GM23338 (cell line): ENCODE results near the gene SDHB. TPM values are rescaled to one million over a fixed set of nuclear protein-coding genes. Genes with fewer than 3 reads are reported as not detected.

Source experiments
- ATAC-seq: fragments of 200-7000 bp; cut with Tn5 transposase; 3 replicates; pipeline ENCODE4 v1.9.1; 2020
- DNase-seq: peaks from one replicate; pipeline ENCODE4 v3.0.0-alpha.2; 2015; ENCODE audit warnings: low spot score
- H2AFZ ChIP-seq: fragments of 200-600 bp; sonication (generic); 2 replicates; pipeline ENCODE4 v1.8.0; 2016; ENCODE audit warnings: antibody characterized with exemption, mild to moderate bottlenecking, moderate library complexity
- H3F3A ChIP-seq: fragments of 200-600 bp; sonication (generic); replicated peaks from 2 replicates; pipeline ENCODE4 v1.8.0; 2017; ENCODE audit warnings: antibody characterized with exemption, mixed run types, low read depth
- H3K27ac ChIP-seq: fragments of 200-600 bp; sonication (generic); 2 replicates; pipeline ENCODE4 v1.6.1; 2016; ENCODE audit warnings: low read depth
- H3K27me3 ChIP-seq: fragments of 200-600 bp; sonication (generic); 2 replicates; pipeline ENCODE4 v1.8.0; 2016; ENCODE audit warnings: mild to moderate bottlenecking, mixed run types, moderate library complexity; ENCODE audit not compliant: insufficient read depth
- H3K36me3 ChIP-seq: fragments of 200-600 bp; sonication (generic); 2 replicates; pipeline ENCODE4 v1.8.0; 2016; ENCODE audit warnings: mild to moderate bottlenecking; ENCODE audit not compliant: insufficient read depth
- H3K4me1 ChIP-seq: fragments of 200-600 bp; sonication (generic); 2 replicates; pipeline ENCODE4 v1.8.0; 2016; ENCODE audit warnings: mild to moderate bottlenecking, moderate library complexity; ENCODE audit not compliant: insufficient read depth
- H3K4me2 ChIP-seq: fragments of 200-600 bp; sonication (generic); 2 replicates; pipeline ENCODE4 v1.7.1; 2017; ENCODE audit warnings: mixed run types
- H3K4me3 ChIP-seq: fragments of 200-600 bp; sonication (generic); 2 replicates; pipeline ENCODE4 v1.6.1; 2016; ENCODE audit warnings: mixed run types
- H3K79me2 ChIP-seq: fragments of 200-600 bp; sonication (generic); replicated peaks from 2 replicates; pipeline ENCODE4 v1.8.0; 2017; ENCODE audit warnings: mild to moderate bottlenecking; ENCODE audit not compliant: insufficient read depth
- H3K9me2 ChIP-seq: fragments of 200-600 bp; sonication (generic); 2 replicates; pipeline ENCODE4 v1.8.0; 2017; ENCODE audit not compliant: insufficient read depth
- H4K20me1 ChIP-seq: fragments of 200-600 bp; sonication (generic); replicated peaks from 2 replicates; pipeline ENCODE4 v1.8.0; 2017; ENCODE audit warnings: mild to moderate bottlenecking; ENCODE audit not compliant: insufficient read depth
- H3K27ac Mint-ChIP-seq: 2 replicates; pipeline ENCODE4 v1.8.0; 2020; ENCODE audit warnings: inconsistent platforms, mild to moderate bottlenecking, moderate library complexity, mixed read lengths
- H3K27me3 Mint-ChIP-seq: 3 replicates; pipeline ENCODE4 v1.8.0; 2022; ENCODE audit warnings: low read depth, mild to moderate bottlenecking, moderate library complexity, mixed read lengths, inconsistent platforms; ENCODE audit not compliant: insufficient read depth, poor library complexity
- H3K36me3 Mint-ChIP-seq: 3 replicates; pipeline ENCODE4 v1.8.0; 2021; ENCODE audit warnings: low read depth, mild to moderate bottlenecking, inconsistent platforms, moderate library complexity, mixed read lengths
- H3K4me1 Mint-ChIP-seq: 3 replicates; pipeline ENCODE4 v1.8.0; 2020; ENCODE audit warnings: mild to moderate bottlenecking, inconsistent platforms, mixed read lengths
- H3K4me3 Mint-ChIP-seq: 3 replicates; pipeline ENCODE4 v1.8.0; 2021; ENCODE audit warnings: moderate library complexity, mild to moderate bottlenecking, inconsistent platforms, mixed read lengths
- H3K9me3 Mint-ChIP-seq: 3 replicates; pipeline ENCODE4 v1.8.0; 2020; ENCODE audit warnings: moderate library complexity, mild to moderate bottlenecking, inconsistent platforms, mixed read lengths
- POLR2AphosphoS5 ChIP-seq: IDR thresholded peaks from 2 replicates; pipeline ENCODE4 v1.6.1; 2016; ENCODE audit warnings: antibody characterized with exemption, low read depth
- ZNF462 ChIP-seq: fragments of 250-450 bp; sonication (Bioruptor Pico); IDR thresholded peaks from 2 replicates; pipeline ENCODE4 v1.5.0; 2020; ENCODE audit warnings: mild to moderate bottlenecking, moderate library complexity
- polyA plus RNA-seq: library from polyadenylated mRNA; unstranded; fragments of >200 nt; fragmentation: Nextera tagmentation; extraction: Ambion mirVana; gene quantifications from 2 replicates; pipeline ENCODE4 v1.2.1, GENCODE V29; 2016
- total RNA-seq: library from RNA; depleted of rRNA; stranded (reverse); fragments of >200 nt; shearing (Covaris generic); gene quantifications from 2 replicates; pipeline ENCODE4 v1.2.3, GENCODE V29; 2014

SDHB gene
- total and polyA plus RNA-seq, 2 experiments from 2014 or later = 72.8 to 112 TPM

DNA sequence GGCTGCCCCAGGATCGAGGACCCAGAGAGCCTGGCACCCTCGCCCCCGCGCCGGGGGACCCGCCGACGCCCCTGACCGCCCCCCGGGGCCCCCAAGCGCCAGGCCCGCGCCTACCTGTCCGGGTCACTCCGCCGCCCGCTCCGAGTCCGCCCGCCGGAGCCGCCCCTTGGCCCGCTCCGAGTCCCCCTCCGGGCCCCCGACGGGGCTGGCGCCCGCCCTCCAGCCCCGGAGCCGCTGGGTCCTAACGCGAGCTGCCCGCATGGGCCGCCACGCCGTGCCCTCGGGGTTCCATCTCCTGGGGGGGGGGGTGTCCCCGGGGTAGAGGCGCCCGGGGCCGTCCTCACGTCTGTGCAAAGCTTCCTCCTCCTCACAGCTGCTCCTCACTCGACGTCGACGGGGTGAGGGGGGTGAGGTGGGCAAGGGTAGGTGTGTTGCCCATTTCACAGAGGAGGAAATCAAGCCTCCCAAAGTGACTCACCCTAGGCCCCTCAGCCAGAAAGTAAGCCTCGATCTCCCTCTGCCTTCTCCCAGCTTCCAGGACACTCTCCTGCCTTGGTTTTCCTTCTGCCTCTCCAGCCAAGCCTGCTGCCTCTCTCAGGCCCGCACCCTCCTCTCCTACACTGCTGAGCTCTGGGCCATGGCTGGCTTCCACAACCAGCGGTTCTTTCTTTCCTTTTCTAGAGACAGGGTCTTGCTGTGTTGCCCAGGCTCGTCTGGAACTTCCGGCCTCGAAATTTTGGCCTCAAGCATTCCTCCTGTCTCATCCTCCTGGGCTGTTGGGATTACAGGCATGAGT is 73.2 kb downstream of the SDHB start, which contains the start of gene MFAP2:
Gene MFAP2, minus strand, starts transcription at position 148 of the 796 bp plus-strand sequence. CDS start 2,347 bp downstream, outside the sequence.
- peak; percentile 72 for ATAC-seq
- Mint-ChIP-seq H3K36me3 (peaks cover 19% of the 10 kb centered on the region), H3K27ac (0 out of 2 replicates have a peak within 1 kb of the TSS, but pooled peaks have one; percentile 23), H3K4me3 (peak within 1 kb of the TSS; percentile 86), H3K9me3 (no peaks in the 10 kb centered on the region; the same call in 2 of the 3 replicates), H3K27me3 (peaks cover 28% of the 10 kb centered on the region), H3K4me1 (peaks cover 40% of the 10 kb centered on the region)
- DNase-seq = peak; percentile 78
- Histone ChIP-seq H3K4me3 (peak within 1 kb of the TSS; percentile 88), H3K36me3 (no peaks in the 10 kb centered on the region), H2AFZ (peak within 1 kb of the TSS; percentile 90), H3F3A (peaks cover 15% of the 10 kb centered on the region; the same call in 1 of the 2 replicates), H4K20me1 (no peaks in the 10 kb centered on the region; the same call in 1 of the 2 replicates), H3K27ac (no peak within 1 kb of the TSS), H3K79me2 (peaks cover 27% of the 10 kb centered on the region), H3K27me3 (no peaks in the 10 kb centered on the region), H3K4me1 (peaks cover 7% of the 10 kb centered on the region), H3K9me2 (no peaks in the 10 kb centered on the region), H3K4me2 (peak within 1 kb of the TSS; percentile 99)
- TF ChIP-seq POLR2AphosphoS5 (peak; percentile 21; the same call in 1 of the 2 replicates), ZNF462 (CRISPR knock-in tag) (no peak)
